Activated B cell treated with CpG ODN at 0.5 μM for 24 hours (primary cell): ENCODE results near the gene TMEM250. TPM values are rescaled to one million over a fixed set of nuclear protein-coding genes. Genes with fewer than 3 reads are reported as not detected.

Experiments used
- ATAC-seq: fragments of 200-7000 bp; cut with Tn5 transposase; one replicate; pipeline ENCODE4 v1.10.0; 2021; ENCODE audit warnings: low read depth, mild to moderate bottlenecking, moderate library complexity
- CTCF ChIA-PET: fragments of 350-600 bp; sonication (Branson Sonifier 250); formaldehyde crosslinking; loops from one replicate; lab custom pipeline; 2021; ENCODE audit warnings: antibody characterized with exemption; lab: Charles Lee
- POLR2A ChIA-PET: fragments of 350-600 bp; sonication (Branson Sonifier 250); formaldehyde crosslinking; loops from one replicate; lab custom pipeline; 2021; ENCODE audit warnings: antibody characterized with exemption; lab: Charles Lee
- DNase-seq: peaks from one replicate; pipeline ENCODE4 v3.0.0; 2022
- H3K27ac Mint-ChIP-seq: one replicate; pipeline ENCODE4 v1.8.0; 2020; ENCODE audit warnings: mixed read lengths
- H3K27me3 Mint-ChIP-seq: one replicate; pipeline ENCODE4 v1.8.0; 2021; ENCODE audit warnings: mixed read lengths
- H3K36me3 Mint-ChIP-seq: one replicate; pipeline ENCODE4 v1.8.0; 2021; ENCODE audit warnings: low read depth, mixed read lengths
- H3K4me1 Mint-ChIP-seq: one replicate; pipeline ENCODE4 v1.8.0; 2021; ENCODE audit warnings: mixed read lengths
- H3K4me3 Mint-ChIP-seq: one replicate; pipeline ENCODE4 v1.8.0; 2020; ENCODE audit warnings: mild to moderate bottlenecking, mixed read lengths
- H3K9me3 Mint-ChIP-seq: one replicate; pipeline ENCODE4 v1.8.0; 2020; ENCODE audit warnings: mixed read lengths
- CTCF ChIP-seq: fragments of 200-600 bp; IDR thresholded peaks from one replicate; pipeline ENCODE4 v1.8.0; 2022; ENCODE audit warnings: antibody characterized with exemption, mild to moderate bottlenecking
- intact Hi-C: fragments of 100-400 bp; cut with micrococcal nuclease; formaldehyde crosslinking; loops from one replicate; pipeline ENCODE4 v1.15.1; 2024
- total RNA-seq: library from RNA; stranded (reverse); gene quantifications from 2 replicates; pipeline ENCODE4 v1.2.3, GENCODE V29; 2022

Gene TMEM250
- total RNA-seq, 1 donor from 2014 or later: 23.4 TPM

DNA sequence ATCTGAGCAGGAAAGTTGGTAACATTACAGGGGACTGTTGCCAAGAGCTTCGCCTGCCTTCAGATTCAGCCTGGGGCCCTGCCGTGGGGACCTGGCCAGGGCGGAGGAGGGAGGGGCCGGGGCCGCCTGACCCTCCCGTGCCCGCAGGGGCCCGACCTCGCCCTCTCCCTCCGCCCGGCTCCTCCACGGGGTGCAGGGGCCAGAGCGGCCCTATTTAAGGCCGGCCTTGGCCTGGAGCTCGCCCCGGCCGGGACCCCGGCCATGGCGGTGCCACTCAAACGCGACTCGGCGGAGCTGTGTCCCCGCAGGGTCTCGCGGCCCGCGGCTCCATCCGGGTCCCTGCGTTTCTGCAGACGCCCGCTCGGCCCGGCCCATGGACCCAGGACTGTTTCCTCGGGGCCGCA lies 757 bp downstream of the TMEM250 start:
- ATAC-seq (no peak), DNase-seq (no peak)
- Mint-ChIP-seq H3K4me3 (peak overlapping the region; percentile 75), H3K36me3 (peaks cover 17% of the 10 kb centered on the region), H3K4me1 (peaks cover 7% of the 10 kb centered on the region), H3K9me3 (no peaks in the 10 kb centered on the region), H3K27me3 (no peaks in the 10 kb centered on the region), H3K27ac (peak overlapping the region; percentile 68)
- intact Hi-C loops: loop anchor here (1.0 to 5.0 kb wide), 6 partner anchors 9 to 284 kb away; partner anchors contain the start of genes CAMSAP1, QSOX2, SNAPC4 and UBAC1
- no peak for TF ChIP-seq CTCF
- POLR2A ChIA-PET: interaction anchor here (0.5 to 2.9 kb wide), 6 partner anchors 8 to 282 kb away, joined by 3 to 16 read pairs (median 6); partner anchors contain the start of genes CAMSAP1, DNLZ, SNAPC4 and UBAC1
- CTCF ChIA-PET: interaction anchor here (0.9 to 8.2 kb wide), 4 partner anchors 8 to 150 kb away, joined by 3 to 68 read pairs (median 4); no protein-coding TSS in a partner anchor

GRCh38 chr9:136117291-136117915 lies 1.3 kb downstream of the TMEM250 start:
- no peak for ATAC-seq
- Mint-ChIP-seq H3K4me3 (peak overlapping the region; percentile 75), H3K9me3 (no peaks in the 10 kb centered on the region), H3K4me1 (peaks cover 5% of the 10 kb centered on the region), H3K27ac (peak overlapping the region; percentile 68), H3K36me3 (peaks cover 17% of the 10 kb centered on the region), H3K27me3 (no peaks in the 10 kb centered on the region)
- no peak for DNase-seq
- intact Hi-C loops: loop anchor here (5.0 kb wide), 2 partner anchors 110 to 285 kb away; partner anchors contain the start of gene SNAPC4
- POLR2A ChIA-PET: interaction anchor here (0.7 to 2.9 kb wide), 5 partner anchors 8 to 283 kb away, joined by 4 to 16 read pairs (median 7); partner anchors contain the start of genes DNLZ, SNAPC4 and UBAC1
- no peak for TF ChIP-seq CTCF
- CTCF ChIA-PET: interaction anchor here (0.6 to 8.2 kb wide), 4 partner anchors 11 to 177 kb away, joined by 3 to 68 read pairs (median 4); no protein-coding TSS in a partner anchor

DNA sequence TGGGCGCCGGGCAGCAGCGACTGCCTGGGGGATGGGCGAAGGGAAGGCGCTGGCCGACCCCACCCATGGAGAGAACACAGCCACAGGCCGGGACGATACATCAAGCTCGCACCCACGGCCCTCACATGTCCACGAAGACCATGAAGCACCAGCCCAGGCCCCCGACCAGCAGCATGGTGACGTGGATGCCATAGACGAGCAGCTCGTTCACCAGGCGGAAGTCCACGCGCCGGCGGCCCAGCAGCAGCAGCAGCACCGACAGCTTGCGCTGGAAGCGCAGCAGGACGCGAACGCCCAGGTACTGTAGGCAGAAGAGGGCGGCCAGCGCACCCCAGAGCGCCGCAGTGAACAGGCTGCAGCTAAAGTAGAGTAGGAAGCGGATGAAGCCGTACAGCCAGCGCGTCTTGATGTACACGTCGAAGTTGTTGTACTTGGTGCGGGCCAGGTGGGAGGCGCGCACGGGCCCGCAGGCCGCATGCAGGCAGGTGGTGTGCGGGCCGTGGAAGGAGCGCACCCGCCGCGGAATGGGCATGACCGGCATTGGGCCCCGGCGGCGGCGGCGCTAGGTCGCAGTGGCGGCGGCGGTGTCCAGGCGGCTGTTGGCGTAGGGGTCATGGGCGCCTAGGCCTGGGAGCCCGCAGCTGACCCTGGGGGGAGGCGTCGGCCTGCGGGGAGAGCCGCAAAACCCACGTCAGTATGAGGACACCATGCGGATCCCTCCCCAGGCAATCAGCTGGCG lies 2.1 kb downstream of the TMEM250 start:
- DNase-seq (no peak), ATAC-seq (no peak)
- Mint-ChIP-seq H3K27me3 (no peaks in the 10 kb centered on the region), H3K4me1 (peaks cover 5% of the 10 kb centered on the region), H3K27ac (no peak overlapping the region), H3K4me3 (peak overlapping the region; percentile 19), H3K36me3 (peaks cover 17% of the 10 kb centered on the region), H3K9me3 (no peaks in the 10 kb centered on the region)
- POLR2A ChIA-PET: interaction anchor here (0.9 to 2.9 kb wide), 2 partner anchors 9 to 247 kb away, joined by 3 to 16 read pairs; partner anchors contain the start of gene DNLZ
- CTCF ChIA-PET: no interaction called here
- TF ChIP-seq CTCF: no peak
- intact Hi-C loops: loop anchor here (5.0 kb wide), 2 partner anchors 111 to 286 kb away; partner anchors contain the start of gene SNAPC4

GRCh38 chr9:136115641-136116359 lies 2.9 kb downstream of the TMEM250 start:
- no peaks in the 10 kb centered on the region for H3K27me3 Mint-ChIP-seq
- DNase-seq (no peak), ATAC-seq (no peak)
- POLR2A ChIA-PET: interaction anchor here (0.9 to 2.9 kb wide), 2 partner anchors 9 to 248 kb away, joined by 3 to 16 read pairs; partner anchors contain the start of gene DNLZ
- no peak for TF ChIP-seq CTCF
- peaks cover 17% of the 10 kb centered on the region for H3K36me3 Mint-ChIP-seq
- H3K4me1 Mint-ChIP-seq: peaks cover 5% of the 10 kb centered on the region
- CTCF ChIA-PET: no interaction called here
- H3K4me3 Mint-ChIP-seq: no peak overlapping the region
- H3K27ac Mint-ChIP-seq: no peak overlapping the region
- H3K9me3 Mint-ChIP-seq: no peaks in the 10 kb centered on the region
- intact Hi-C loops: loop anchor here (5.0 kb wide), 2 partner anchors 112 to 287 kb away; partner anchors contain the start of gene SNAPC4
